GM21786 (cell line): ENCODE measurements around the gene DAAM2.

ENCODE experiments used
- ATAC-seq: cut with Tn5 transposase; IDR thresholded peaks from one replicate; pipeline ENCODE4 v1.9.1; 2021; ENCODE audit not compliant: unreplicated experiment

Gene DAAM2

GRCh38 chr6:39947611-39948068 lies 155.5 kb downstream of the DAAM2 start:
- no peak for ATAC-seq

GRCh38 chr6:39948199-39948791 lies 156.1 kb downstream of the DAAM2 start:
- no peak for ATAC-seq

DNA sequence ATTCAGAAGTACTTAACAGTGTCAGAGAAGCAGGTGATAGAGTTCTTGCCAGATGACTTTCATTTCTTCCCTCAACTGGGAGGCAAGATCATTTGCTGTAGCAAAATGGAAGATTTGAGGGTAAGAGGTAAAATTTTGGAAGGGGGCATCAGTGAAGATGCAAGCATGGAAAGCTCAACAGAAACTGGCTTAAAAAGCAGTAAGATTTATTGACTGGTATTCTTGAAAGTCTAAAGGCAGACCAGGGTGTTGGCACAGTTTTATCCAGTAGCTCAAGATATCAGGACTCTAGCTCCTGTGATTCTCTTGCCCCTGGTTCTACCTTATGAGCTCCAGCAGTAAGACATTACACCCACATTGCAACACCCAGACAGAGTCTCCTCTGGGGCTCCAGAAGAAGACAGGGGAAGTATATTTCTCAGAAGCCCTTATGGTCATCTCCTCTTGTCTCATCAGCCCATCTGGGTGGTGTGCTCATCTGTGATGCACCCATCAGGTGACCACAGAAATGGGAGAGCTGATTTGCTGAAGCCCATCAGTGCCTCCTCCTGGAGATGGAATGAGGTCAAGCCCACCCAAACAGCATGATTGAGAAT lies 158.0 kb downstream of the DAAM2 start:
- no peak for ATAC-seq

GRCh38 chr6:39951191-39951590 lies 159.0 kb downstream of the DAAM2 start:
- ATAC-seq, result no peak

DNA sequence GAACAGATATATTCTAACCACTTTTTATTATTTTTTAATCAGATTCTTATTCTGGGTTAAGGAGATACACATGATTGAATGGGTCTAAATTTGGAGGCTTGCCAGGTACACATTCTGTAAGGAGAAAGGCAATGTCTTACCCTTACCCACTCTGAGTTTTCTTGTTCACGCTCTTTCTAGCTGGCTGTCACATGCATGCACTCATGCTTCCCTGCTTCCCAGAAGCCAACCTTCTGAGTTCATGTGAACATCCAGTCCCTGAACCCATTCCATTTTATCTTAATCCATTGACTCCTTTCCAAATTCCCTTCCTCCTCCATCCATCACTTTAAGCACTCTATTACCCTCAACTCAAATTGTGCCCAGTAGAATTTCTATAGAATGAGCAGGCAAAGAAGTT lies 159.5 kb downstream of the DAAM2 start:
- ATAC-seq, result no peak

GRCh38 chr6:39952167-39952566 lies 160.0 kb downstream of the DAAM2 start:
- no peak for ATAC-seq

DNA sequence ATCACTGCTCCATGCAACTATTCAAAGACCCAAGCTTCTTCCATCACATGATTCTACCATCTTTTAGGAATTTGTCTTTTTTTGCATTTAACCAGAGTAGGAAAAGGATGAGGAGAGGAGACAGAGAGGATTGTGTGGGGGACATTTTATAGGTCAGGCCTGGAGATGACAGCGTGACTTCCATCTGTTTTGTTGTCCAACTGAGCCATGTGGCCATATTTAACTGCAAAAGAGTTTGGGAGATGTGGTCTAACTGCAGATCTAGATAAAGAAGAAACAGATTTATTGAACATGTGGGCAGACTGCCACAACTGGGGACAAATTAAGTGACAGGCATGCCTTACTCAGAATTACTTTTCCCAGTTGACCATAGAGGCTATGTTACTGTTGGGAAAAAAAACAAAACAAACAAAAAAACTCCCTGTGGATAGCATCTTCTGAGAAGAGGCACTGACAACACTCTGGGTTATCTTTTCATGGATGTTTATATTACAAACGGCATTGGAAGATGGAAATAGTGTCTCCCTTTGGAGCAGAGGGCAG lies 161.0 kb downstream of the DAAM2 start:
- ATAC-seq, result no peak
